Nephron (organoid): Measurements from ENCODE around the gene SETD2.

Experiments
- H3K27ac Mint-ChIP-seq, 3 experiments: 2 replicates each; pipeline ENCODE4 v1.8.0; 2020; ENCODE audit warnings: mixed read lengths in 3 of 3, mild to moderate bottlenecking in 2 of 3, moderate library complexity in 1 of 3
- H3K27me3 Mint-ChIP-seq: 2 replicates; pipeline ENCODE4 v1.8.0; 2021; ENCODE audit warnings: low read depth, mild to moderate bottlenecking, moderate library complexity, mixed read lengths
- H3K36me3 Mint-ChIP-seq: 2 replicates; pipeline ENCODE4 v1.8.0; 2020; ENCODE audit warnings: low read depth, mixed read lengths
- H3K4me1 Mint-ChIP-seq: 2 replicates; pipeline ENCODE4 v1.8.0; 2020; ENCODE audit warnings: mixed read lengths
- H3K4me3 Mint-ChIP-seq, 3 experiments: 2 replicates each; pipeline ENCODE4 v1.8.0; 2020; ENCODE audit warnings: mild to moderate bottlenecking in 3 of 3, mixed read lengths in 3 of 3, moderate library complexity in 2 of 3
- H3K9me3 Mint-ChIP-seq: 2 replicates; pipeline ENCODE4 v1.8.0; 2020; ENCODE audit warnings: mixed read lengths
- TF ChIP-seq, protein P1 (sequence below), 3 experiments: fragments of 200-600 bp; sonication (generic); IDR thresholded peaks; one replicate each; pipeline ENCODE4 v1.5.0; 2021; ENCODE audit warnings: antibody characterized with exemption in 3 of 3; ENCODE audit not compliant: unreplicated experiment in 3 of 3

The SETD2 gene

DNA sequence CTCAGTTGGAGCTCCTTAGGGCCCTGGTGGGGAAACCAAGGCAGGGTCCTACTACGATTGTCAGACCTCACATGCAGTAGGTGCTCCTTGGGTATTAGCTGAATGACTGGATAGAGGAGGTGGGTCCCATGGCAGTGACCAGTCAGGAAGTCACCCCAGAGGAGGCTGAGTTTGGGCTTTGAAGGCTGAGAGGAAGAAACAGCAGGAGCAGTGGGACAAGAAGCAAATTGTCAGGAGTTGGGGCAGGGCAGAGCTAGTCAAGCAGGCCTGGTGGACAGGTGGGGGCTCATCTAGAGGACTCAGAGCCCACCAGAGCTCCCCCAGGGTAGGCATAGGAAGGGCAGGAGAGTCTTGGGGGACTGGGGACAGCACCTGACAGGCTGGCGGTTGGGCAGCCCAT is 181.4 kb downstream of the SETD2 start:
- peaks cover 4% of the 10 kb centered on the region for H3K27me3 Mint-ChIP-seq
- no peaks in the 10 kb centered on the region for H3K36me3 Mint-ChIP-seq
- peaks cover 12% of the 10 kb centered on the region for H3K4me1 Mint-ChIP-seq
- H3K4me3 Mint-ChIP-seq = peak overlapping the region in 1 of 3 experiments; percentile 16
- TF ChIP-seq, protein P1, sequence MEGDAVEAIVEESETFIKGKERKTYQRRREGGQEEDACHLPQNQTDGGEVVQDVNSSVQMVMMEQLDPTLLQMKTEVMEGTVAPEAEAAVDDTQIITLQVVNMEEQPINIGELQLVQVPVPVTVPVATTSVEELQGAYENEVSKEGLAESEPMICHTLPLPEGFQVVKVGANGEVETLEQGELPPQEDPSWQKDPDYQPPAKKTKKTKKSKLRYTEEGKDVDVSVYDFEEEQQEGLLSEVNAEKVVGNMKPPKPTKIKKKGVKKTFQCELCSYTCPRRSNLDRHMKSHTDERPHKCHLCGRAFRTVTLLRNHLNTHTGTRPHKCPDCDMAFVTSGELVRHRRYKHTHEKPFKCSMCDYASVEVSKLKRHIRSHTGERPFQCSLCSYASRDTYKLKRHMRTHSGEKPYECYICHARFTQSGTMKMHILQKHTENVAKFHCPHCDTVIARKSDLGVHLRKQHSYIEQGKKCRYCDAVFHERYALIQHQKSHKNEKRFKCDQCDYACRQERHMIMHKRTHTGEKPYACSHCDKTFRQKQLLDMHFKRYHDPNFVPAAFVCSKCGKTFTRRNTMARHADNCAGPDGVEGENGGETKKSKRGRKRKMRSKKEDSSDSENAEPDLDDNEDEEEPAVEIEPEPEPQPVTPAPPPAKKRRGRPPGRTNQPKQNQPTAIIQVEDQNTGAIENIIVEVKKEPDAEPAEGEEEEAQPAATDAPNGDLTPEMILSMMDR (IDR thresholded peaks at IDR 0.05; ENCODE audit: unreplicated experiment in 3 of 3) = no peak
- H3K27ac Mint-ChIP-seq = peak overlapping the region; percentile 13 to 55 (median 19)
- no peaks in the 10 kb centered on the region for H3K9me3 Mint-ChIP-seq

DNA sequence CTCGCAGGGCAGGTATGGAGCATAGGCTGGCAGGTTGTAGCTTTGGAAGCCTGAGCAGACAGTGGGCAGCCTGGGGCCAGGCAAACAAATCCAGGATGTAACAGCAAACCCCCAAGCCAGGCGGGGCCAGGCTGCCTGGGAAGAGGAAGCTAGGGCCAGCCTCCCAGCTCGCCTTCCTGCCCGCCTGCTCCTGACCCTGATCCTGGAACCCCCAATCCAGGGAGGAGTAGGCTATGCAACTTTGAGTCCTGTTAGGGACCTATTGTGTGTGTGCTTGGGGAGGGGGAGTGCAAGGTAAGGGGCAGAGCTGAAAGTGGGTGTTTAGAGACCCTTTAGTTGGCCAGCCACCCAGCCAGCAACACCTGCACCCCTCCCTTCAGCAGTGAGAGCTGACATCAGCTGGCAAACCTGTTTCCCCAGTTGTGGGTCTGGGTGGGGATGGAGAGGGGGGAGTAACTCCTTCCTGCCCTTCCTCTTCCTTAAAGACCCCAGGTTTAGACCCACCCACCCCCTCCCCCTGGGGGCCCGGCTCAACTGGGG is 181.9 kb downstream of the SETD2 start:
- peak overlapping the region; percentile 38 to 53 (median 41) for H3K27ac Mint-ChIP-seq
- H3K9me3 Mint-ChIP-seq = no peaks in the 10 kb centered on the region
- H3K36me3 Mint-ChIP-seq = no peaks in the 10 kb centered on the region
- peak overlapping the region; percentile 64 to 72 (median 68) for H3K4me3 Mint-ChIP-seq
- H3K4me1 Mint-ChIP-seq = peaks cover 16% of the 10 kb centered on the region
- TF ChIP-seq, protein P1 (IDR thresholded peaks at IDR 0.05; ENCODE audit: unreplicated experiment in 3 of 3) = no peak
- H3K27me3 Mint-ChIP-seq = peaks cover 4% of the 10 kb centered on the region

DNA sequence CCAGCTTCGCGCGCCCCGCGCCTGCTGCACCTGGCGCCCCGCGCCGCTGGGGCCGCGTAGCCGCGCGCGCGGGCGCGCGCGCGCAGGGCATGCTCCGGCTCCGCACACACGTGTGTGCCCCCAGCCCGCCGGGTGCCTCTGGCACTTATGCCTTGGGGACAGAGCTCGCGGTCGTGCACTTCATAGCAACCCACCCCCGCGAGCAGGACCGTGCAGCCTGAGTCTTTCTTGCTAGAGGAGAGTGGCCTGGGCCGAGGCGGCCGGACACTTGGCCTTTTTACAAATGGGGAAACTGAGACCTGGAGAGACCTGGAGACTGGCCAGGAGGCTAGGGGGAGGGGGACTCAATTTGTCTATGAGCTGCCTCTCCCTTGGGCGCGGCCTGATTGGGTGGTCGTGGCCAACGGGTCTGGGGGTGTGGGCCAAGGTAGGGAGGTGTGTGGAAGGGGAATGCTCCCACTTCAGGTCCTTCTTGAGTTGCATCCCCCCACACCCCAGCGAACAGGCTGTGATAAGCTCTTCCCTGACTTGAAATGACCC is 183.9 kb downstream of the SETD2 start:
- Mint-ChIP-seq H3K27ac (no peak overlapping the region), H3K36me3 (no peaks in the 10 kb centered on the region), H3K9me3 (no peaks in the 10 kb centered on the region), H3K4me1 (peaks cover 16% of the 10 kb centered on the region), H3K27me3 (peaks cover 4% of the 10 kb centered on the region), H3K4me3 (peak overlapping the region; percentile 72 to 79 (median 73))
- TF ChIP-seq, protein P1 (IDR thresholded peaks at IDR 0.05; ENCODE audit: unreplicated experiment in 3 of 3) = no peak

DNA sequence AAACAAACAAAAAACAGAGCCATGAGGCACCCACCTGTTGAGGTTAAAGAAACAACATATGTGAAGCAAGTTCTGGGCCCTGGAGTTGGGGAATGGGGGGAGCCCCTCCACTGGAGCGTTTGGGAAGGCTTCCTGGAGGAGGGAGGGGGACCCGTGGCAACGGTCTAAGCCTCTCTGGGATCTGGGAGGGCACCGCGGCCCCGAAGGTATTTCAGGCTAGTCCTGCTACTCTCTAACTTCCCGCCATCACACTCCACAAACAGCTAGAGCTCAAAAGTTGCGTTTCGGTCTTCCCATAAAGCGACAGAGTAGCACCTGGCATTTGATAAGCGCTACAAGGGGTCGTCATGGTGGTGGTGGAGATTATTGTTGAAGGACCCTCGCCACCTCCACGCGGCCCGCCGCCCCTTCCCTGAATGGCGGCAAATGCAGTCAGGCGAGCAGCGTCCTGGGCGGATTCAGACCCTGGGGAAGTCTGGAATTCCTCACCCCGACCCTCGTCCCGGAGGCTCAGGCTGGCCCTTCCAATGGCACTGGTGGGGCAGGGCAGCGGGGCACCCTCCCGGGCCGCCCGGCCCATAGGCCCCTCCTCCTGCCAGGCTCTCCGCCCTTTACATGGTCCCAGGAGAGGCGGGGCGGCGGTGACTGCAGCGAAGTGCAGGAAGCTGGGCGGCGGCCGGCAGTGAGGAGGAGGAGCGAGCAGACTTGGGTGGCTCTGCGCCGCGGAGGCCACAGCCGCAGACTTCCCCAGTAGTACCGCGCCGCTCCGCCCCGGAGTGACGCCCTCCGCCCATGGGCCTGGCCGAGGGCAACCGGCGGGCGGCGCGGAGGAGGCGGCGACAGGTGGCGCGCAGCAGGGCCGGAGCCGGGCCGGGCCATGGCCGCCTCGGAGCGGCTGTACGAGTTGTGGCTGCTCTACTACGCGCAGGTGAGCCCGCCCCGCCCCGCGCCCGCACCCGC is 184.6 kb downstream of the SETD2 start, which contains the start of gene NBEAL2:
Gene NBEAL2 (plus strand): TSS at position 682 of the 960 bp plus-strand sequence. CDS start 196 bp downstream, at position 878.
- TF ChIP-seq, protein P1 (IDR thresholded peaks at IDR 0.05; ENCODE audit: unreplicated experiment in 3 of 3) = no peak
- peaks cover 4% of the 10 kb centered on the region for H3K27me3 Mint-ChIP-seq
- H3K27ac Mint-ChIP-seq = peak within 1 kb of the TSS; percentile 80 to 93 (median 92)

DNA sequence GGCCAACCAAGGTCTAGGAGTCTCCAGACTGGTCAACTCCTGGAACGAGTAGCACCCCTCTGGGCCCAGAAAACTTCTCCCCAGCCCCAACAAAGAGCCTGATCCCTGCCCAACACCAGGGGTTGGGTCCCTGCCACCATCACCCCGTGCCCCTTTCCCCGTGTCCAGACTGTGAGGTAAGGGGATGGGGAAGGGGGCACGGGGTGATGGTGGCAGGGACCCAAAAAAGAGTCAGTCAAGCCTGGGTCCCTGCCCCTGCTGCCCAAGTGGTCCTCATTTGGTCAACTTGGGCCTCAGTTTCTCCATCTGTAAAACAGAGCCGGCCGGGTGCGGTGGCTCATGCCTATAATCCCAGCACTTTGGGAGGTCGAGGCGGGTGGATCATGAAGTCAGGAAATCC is 185.5 kb downstream of the SETD2 start:
- Mint-ChIP-seq H3K9me3 (no peaks in the 10 kb centered on the region), H3K36me3 (peaks cover 8% of the 10 kb centered on the region)

More for the DNA sequence above, 184.6 kb downstream of the SETD2 start, which contains the start of gene NBEAL2:
- H3K36me3 Mint-ChIP-seq = peaks cover 7% of the 10 kb centered on the region
- peak within 1 kb of the TSS; percentile 86 to 91 (median 89) for H3K4me3 Mint-ChIP-seq
- H3K9me3 Mint-ChIP-seq = no peaks in the 10 kb centered on the region
- H3K4me1 Mint-ChIP-seq = peaks cover 23% of the 10 kb centered on the region

More for the DNA sequence above, 185.5 kb downstream of the SETD2 start:
- Mint-ChIP-seq H3K4me1 (peaks cover 28% of the 10 kb centered on the region), H3K27ac (peak overlapping the region; percentile 95 to 100 (median 99)), H3K27me3 (peaks cover 4% of the 10 kb centered on the region), H3K4me3 (peak overlapping the region; percentile 96 to 99 (median 97))
- TF ChIP-seq, protein P1 (IDR thresholded peaks at IDR 0.05; ENCODE audit: unreplicated experiment in 3 of 3) = no peak
